ENCODE measurements around the gene ZNF281.

DNA sequence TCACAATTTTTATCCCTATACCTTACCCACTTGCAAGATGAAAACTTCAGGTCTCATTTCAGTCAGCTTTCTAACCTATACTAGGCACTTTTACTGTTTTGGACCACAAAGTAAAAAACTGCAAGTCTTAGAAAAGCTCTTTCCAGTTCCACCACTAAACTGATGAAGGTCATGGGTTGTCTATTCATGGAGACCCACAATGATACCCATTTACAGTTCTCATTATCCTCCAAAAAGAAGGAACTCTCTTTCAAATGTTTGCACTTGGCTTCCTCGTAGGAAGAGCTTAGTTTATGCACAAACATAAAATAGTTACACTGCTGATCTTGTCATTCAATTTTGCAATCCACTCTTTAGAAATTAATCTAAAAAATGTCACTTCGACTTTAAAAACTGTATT, 9.3 kb downstream of the ZNF281 start:
- TF ChIP-seq EZH2 (IDR thresholded peaks at IDR 0.05; ENCODE audit: low read length), result no peak
- TF ChIP-seq, protein P1, sequence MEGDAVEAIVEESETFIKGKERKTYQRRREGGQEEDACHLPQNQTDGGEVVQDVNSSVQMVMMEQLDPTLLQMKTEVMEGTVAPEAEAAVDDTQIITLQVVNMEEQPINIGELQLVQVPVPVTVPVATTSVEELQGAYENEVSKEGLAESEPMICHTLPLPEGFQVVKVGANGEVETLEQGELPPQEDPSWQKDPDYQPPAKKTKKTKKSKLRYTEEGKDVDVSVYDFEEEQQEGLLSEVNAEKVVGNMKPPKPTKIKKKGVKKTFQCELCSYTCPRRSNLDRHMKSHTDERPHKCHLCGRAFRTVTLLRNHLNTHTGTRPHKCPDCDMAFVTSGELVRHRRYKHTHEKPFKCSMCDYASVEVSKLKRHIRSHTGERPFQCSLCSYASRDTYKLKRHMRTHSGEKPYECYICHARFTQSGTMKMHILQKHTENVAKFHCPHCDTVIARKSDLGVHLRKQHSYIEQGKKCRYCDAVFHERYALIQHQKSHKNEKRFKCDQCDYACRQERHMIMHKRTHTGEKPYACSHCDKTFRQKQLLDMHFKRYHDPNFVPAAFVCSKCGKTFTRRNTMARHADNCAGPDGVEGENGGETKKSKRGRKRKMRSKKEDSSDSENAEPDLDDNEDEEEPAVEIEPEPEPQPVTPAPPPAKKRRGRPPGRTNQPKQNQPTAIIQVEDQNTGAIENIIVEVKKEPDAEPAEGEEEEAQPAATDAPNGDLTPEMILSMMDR (optimal IDR thresholded peaks at IDR 0.05 in 1 of 3, IDR thresholded peaks at IDR 0.05 in 1 of 3, conservative IDR thresholded peaks at IDR 0.05 in 1 of 3; ENCODE audit: extremely low read depth in 1 of 3, insufficient read depth in 2 of 3, low read length in 3 of 3), result no peak
